ENCODE results near the gene OCEL1.
"Not testable (repeated sequence)": the region's sequence is repeated elsewhere in the genome, so short reads cannot be mapped to it uniquely, and the experiment has no call there.

OCEL1 gene

DNA sequence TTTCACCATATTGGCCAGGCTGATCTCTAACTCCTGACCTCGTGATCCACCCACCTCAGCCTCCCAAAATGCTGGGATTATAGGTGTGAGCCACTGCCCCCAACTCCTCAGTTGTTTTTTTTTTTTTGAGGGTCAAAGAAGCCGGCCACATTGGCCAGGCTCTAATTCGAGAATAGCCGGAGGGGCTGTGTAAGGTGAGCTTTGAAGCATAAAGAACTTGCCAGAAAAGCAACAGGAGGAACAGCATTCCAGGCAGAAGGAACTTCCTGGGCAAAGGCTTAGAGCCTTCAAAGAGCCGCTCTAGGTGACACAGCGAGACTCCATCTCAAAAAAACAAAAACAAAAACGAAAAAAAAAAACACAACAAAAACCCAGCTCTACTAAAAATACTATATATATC is 40.0 kb downstream of the OCEL1 start:
- no peak for DNase-seq

DNA sequence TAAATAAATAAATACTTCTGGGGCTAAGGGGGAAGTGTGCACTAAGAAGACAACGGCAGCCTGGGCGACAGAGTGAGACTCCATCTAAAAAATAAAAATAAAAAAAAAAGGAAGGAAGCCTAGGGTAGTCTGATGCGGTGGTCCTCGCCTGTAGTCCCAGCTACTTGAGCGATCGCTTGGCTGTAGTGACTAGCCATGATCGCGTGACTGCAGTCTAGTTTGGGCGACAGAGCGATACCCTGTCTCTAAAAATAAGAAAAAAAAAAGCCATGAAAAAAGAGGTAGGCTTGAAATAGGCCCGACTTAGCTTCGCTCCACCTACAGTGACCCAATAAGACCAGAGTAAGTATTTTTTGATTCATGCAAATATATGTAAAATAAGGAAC is 40.6 kb downstream of the OCEL1 start:
- DNase-seq = no peak

DNA sequence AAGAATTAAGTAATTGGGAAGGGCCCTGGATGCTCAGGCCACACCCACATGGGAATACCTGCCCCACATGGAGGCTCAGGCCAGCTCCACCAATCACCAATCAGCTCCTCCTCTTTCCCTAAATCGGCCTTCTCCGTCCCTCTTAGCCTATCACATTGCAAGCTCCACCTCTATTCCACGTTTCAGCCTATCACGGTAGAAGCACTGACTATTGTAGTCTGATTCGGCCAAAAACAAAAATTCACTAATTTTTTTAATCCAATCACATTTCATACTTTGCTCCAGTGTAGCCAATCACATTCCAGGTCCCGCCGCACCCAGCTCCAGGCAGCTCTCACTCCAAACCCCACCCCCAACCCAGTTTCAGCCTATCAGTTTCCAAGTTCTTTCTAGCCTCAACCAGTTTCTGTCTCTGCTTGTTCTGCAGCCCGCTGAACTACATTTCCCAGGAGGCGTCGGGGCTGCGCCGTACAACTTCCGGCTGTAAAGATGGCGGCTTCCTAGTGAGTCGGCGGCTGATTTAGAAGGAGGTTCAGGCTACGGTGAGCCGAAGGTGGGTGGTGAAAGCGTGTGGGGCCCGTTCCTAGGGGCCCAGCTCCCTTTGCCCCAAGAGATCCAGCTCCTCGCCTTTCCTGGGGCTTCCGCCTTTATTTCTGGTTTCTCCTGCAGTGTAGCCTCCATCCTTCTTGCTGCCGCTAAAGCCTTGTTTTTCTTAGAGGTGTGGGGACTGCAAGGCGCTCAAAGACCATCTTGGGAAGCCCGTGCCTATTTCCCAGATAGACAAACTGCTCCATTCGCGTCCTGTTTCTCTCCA is 41.2 kb downstream of the OCEL1 start, which contains the start of gene BABAM1:
Gene BABAM1 (plus strand): TSS at position 469 of the 814 bp plus-strand sequence. CDS start 1,364 bp downstream, outside the sequence.
- peak; percentile 70 for DNase-seq

DNA sequence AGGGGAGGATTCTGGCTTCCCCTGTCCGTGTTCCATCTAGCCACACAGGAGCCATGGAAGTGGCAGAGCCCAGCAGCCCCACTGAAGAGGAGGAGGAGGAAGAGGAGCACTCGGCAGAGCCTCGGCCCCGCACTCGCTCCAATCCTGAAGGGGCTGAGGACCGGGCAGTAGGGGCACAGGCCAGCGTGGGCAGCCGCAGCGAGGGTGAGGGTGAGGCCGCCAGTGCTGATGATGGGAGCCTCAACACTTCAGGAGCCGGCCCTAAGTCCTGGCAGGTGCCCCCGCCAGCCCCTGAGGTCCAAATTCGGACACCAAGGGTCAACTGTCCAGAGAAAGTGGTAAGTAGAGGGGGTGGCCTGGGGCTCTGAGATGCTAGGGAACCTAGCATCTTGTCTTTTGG is 42.7 kb downstream of the OCEL1 start:
- DNase-seq = no peak

DNA sequence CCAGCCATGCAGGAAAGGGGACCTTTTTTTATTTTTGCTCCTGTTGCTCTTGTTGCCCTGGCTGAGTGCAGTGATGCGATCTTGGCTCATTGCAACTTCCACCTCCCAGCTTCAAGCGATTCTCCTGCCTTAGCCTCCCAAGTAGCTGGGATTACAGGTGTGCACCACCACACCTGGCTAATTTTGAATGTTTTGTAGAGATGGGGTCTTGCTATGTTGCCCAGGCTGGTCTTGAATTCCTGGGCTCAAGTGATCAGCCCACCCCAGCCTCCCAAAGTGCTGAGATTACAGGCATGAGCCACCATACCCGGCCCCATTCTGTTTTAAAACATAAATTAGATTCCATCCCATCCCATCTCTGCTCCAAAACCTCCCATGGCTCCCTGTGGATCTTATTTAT is 48.9 kb downstream of the OCEL1 start:
- DNase-seq = not testable (repeated sequence)

DNA sequence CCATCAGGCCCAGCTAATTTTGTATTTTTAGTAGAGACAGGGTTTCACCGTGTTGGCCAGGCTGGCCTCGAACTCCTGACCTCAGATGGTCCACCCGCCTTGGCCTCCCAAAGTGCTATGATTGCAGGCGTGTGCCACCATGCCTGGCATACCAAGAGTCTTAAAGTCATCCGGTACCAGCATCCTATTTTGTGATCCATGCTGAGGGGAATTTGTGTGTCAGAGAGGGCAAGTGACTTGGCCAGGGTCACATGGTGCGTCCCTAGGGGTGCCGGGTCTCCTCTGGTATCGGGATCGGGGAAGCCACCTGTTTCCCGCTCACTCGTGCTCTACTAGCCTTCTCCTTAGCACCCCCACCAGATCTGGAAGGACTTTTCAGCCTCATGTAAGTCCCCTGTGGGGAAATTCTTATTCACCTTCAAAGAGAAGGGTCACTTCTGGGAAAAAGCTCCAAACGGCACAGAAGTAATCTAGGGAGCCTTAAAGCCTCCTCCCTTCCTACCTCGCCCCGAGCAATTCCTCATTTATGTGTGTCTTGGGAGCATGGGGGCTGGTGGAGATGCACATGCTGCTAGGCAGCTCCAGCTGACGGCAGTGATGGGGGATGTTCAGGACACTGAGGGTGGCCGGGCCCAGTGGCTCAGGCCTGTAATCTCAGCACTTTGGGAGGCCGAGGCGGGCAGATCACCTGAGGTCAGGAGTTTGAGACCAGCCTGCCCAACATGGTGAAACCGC is 49.6 kb downstream of the OCEL1 start:
- DNase-seq = no peak

Measured in activated gamma-delta T cell (primary cell).